CD8-positive, alpha-beta memory T cell (primary cell): ENCODE results near the gene SLC2A10. TPM values are rescaled to one million over a fixed set of nuclear protein-coding genes. Genes with fewer than 3 reads are reported as not detected.

Experiments used
- CTCF ChIA-PET: fragments of 350-600 bp; sonication (Branson Sonifier 250); formaldehyde crosslinking; loops from one replicate; lab custom pipeline; 2021; ENCODE audit warnings: antibody characterized with exemption; lab: Charles Lee
- POLR2A ChIA-PET: fragments of 350-600 bp; sonication (Branson Sonifier 250); formaldehyde crosslinking; loops from one replicate; lab custom pipeline; 2021; ENCODE audit warnings: antibody characterized with exemption; lab: Charles Lee
- DNase-seq, 5 donors: peaks; one replicate each; pipeline versions ENCODE4 v3.0.0 to v3.0.0-alpha.2; 2020 to 2022; ENCODE audit warnings: mixed read lengths in 1 of 5
- H3K27ac ChIP-seq: one replicate; pipeline ENCODE4 v1.7.0; 2013; ENCODE audit warnings: low read depth, mild to moderate bottlenecking, low read length, moderate library complexity
- H3K27me3 ChIP-seq: 2 replicates; pipeline ENCODE4 v1.7.0; 2013; ENCODE audit warnings: low read length, mild to moderate bottlenecking; ENCODE audit not compliant: insufficient read depth, poor library complexity, severe bottlenecking
- H3K36me3 ChIP-seq: 2 replicates; pipeline ENCODE4 v1.7.0; 2013; ENCODE audit warnings: mild to moderate bottlenecking, low read length, moderate library complexity; ENCODE audit not compliant: insufficient read depth
- H3K4me1 ChIP-seq: 2 replicates; pipeline ENCODE4 v1.7.0; 2013; ENCODE audit warnings: mild to moderate bottlenecking, low read length, moderate library complexity; ENCODE audit not compliant: insufficient read depth
- H3K4me3 ChIP-seq: 2 replicates; pipeline ENCODE4 v1.7.0; 2013; ENCODE audit warnings: mild to moderate bottlenecking, low read length
- H3K9me3 ChIP-seq: 2 replicates; pipeline ENCODE4 v1.7.0; 2013; ENCODE audit warnings: mild to moderate bottlenecking, low read length
- H3K27ac Mint-ChIP-seq, 8 donors: one replicate each; pipeline ENCODE4 v1.8.0; 2020 to 2021; ENCODE audit warnings: mixed read lengths in 8 of 8, mild to moderate bottlenecking in 6 of 8, inconsistent platforms in 3 of 8, moderate library complexity in 3 of 8
- H3K27me3 Mint-ChIP-seq, 2 donors: one replicate each; pipeline ENCODE4 v1.8.0; 2020 to 2021; ENCODE audit warnings: mixed read lengths in 2 of 2, mild to moderate bottlenecking in 1 of 2, moderate library complexity in 1 of 2
- H3K36me3 Mint-ChIP-seq, 3 donors: one replicate each; pipeline ENCODE4 v1.8.0; 2020 to 2021; ENCODE audit warnings: mixed read lengths in 3 of 3, inconsistent platforms in 1 of 3, mild to moderate bottlenecking in 1 of 3
- H3K4me1 Mint-ChIP-seq, 3 donors: one replicate each; pipeline ENCODE4 v1.8.0; 2020 to 2021; ENCODE audit warnings: mixed read lengths in 3 of 3, inconsistent platforms in 1 of 3, mild to moderate bottlenecking in 1 of 3
- H3K4me3 Mint-ChIP-seq, 7 donors: one replicate each; pipeline ENCODE4 v1.8.0; 2020 to 2021; ENCODE audit warnings: mixed read lengths in 7 of 7, mild to moderate bottlenecking in 6 of 7, moderate library complexity in 4 of 7, inconsistent platforms in 2 of 7
- H3K9me3 Mint-ChIP-seq, 5 donors: one replicate each; pipeline ENCODE4 v1.8.0; 2020 to 2022; ENCODE audit warnings: mixed read lengths in 5 of 5, mild to moderate bottlenecking in 3 of 5, moderate library complexity in 2 of 5, inconsistent platforms in 1 of 5
- polyA plus RNA-seq: library from polyadenylated mRNA; unstranded; fragments of 300-500 nt; fragmentation: Illumina TruSeq; gene quantifications from one replicate; pipeline ENCODE4 v1.2.3, GENCODE V29; 2021
- total RNA-seq, 2 experiments: library from RNA; stranded (reverse); gene quantifications; one replicate each; pipeline ENCODE4 v1.2.3, GENCODE V29; 2021

The SLC2A10 gene
- total and polyA plus RNA-seq, 3 experiments from 2014 or later, result 0.05 TPM; not detected in 2

DNA sequence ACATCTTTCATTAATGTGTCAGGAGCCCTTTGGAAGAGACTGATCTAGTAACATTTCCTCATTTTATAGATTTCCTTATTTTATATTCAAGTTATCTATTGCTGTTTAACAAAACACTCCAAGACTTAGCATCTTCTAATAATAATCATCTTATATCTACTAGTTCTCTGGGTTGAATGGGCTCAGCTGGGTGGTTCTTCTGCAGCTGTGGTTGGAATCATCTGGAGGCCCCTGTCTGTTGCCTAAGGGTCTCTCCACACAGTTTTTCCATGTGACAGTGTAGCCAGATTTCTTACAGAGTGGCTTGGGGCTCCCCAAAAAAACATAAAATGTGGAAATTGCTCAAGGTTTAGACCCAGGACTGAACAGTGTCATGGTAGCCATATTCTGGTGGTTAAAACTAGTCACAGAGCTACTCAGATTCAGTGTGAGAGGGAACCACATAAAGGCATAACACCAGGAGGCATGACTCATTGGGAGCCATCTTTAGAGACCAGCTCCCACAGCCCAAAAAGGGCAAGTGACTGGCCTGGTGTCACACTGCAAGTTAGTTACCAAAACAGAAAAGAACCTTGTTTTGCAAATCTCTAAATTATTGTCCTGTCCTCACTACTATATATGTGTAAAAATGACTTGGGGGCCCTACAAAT lies 11.5 kb downstream of the SLC2A10 start:
- H3K4me3 Mint-ChIP-seq, result no peak overlapping the region
- H3K9me3 Mint-ChIP-seq, result peaks cover 0 to 8% (median 2%) of the 10 kb centered on the region in 5 donors
- peaks cover 0 to 9% (median 0%) of the 10 kb centered on the region in 3 donors for H3K36me3 Mint-ChIP-seq
- H3K27ac Mint-ChIP-seq, result no peak overlapping the region
- H3K4me1 ChIP-seq, result no peaks in the 10 kb centered on the region
- no peak for DNase-seq
- no peaks in the 10 kb centered on the region for H3K27me3 ChIP-seq
- peaks cover 0 to 9% of the 10 kb centered on the region in 2 donors for H3K27me3 Mint-ChIP-seq
- ChIA-PET POLR2A (no interaction called here), CTCF (no interaction called here)
- no peak overlapping the region for H3K4me3 ChIP-seq
- no peaks in the 10 kb centered on the region for H3K4me1 Mint-ChIP-seq
- H3K27ac ChIP-seq, result no peak overlapping the region
- no peaks in the 10 kb centered on the region for H3K9me3 ChIP-seq
- H3K36me3 ChIP-seq, result no peaks in the 10 kb centered on the region

DNA sequence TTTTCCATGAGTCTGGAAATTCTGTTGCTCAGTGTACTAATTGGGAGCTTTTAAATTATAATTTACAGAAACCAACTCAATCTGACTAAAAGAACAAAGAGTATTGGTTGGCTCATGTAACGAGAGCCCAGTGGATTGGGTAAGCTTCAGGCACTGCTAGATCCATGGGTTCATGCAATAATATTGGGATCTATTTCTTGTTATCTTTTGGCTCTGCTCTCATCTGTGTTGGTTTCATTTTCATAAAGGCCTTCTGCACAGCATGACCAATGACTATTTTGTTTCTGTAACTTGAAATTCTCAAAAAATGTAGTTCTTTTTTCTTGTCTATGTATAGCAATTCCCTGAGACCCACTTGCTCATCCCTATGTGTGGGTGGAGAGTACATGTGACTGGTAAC lies 12.0 kb downstream of the SLC2A10 start:
- ChIA-PET POLR2A (no interaction called here), CTCF (no interaction called here)
- Mint-ChIP-seq H3K4me1 (no peaks in the 10 kb centered on the region), H3K9me3 (peaks cover 0 to 8% (median 2%) of the 10 kb centered on the region in 5 donors), H3K27ac (no peak overlapping the region), H3K36me3 (peaks cover 0 to 9% (median 0%) of the 10 kb centered on the region in 3 donors), H3K4me3 (no peak overlapping the region), H3K27me3 (peaks cover 0 to 11% of the 10 kb centered on the region in 2 donors)
- DNase-seq, result no peak
- no peaks in the 10 kb centered on the region for H3K9me3 ChIP-seq
- no peaks in the 10 kb centered on the region for H3K4me1 ChIP-seq
- H3K27ac ChIP-seq, result no peak overlapping the region
- H3K4me3 ChIP-seq, result no peak overlapping the region
- H3K27me3 ChIP-seq, result no peaks in the 10 kb centered on the region
- no peaks in the 10 kb centered on the region for H3K36me3 ChIP-seq

DNA sequence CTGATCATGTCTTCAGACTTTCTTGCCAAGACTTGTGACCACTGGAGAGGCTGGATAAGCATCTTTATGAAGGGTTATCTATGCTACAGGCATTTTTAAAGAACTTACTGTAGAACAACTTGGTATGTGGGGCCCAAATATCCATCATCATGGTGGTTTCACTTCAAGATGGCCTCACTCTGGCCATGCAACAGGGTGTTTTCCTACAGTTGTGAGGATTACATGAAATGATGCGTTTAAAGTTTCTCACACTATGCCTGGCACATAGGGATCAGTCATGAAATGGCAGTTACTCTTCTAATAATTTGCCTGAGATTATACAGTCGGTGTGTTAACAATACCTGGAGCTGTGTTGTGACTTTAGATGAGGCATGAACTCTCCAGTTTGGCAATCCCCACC lies 13.0 kb downstream of the SLC2A10 start:
- H3K27ac Mint-ChIP-seq, result no peak overlapping the region
- Histone ChIP-seq H3K4me1 (no peaks in the 10 kb centered on the region), H3K27me3 (no peaks in the 10 kb centered on the region), H3K36me3 (no peaks in the 10 kb centered on the region), H3K27ac (no peak overlapping the region), H3K9me3 (no peaks in the 10 kb centered on the region), H3K4me3 (no peak overlapping the region)
- POLR2A ChIA-PET, result no interaction called here
- H3K9me3 Mint-ChIP-seq, result peaks cover 0 to 8% (median 2%) of the 10 kb centered on the region in 5 donors
- DNase-seq, result no peak
- H3K4me1 Mint-ChIP-seq, result no peaks in the 10 kb centered on the region
- peaks cover 3 to 16% of the 10 kb centered on the region in 2 donors for H3K27me3 Mint-ChIP-seq
- CTCF ChIA-PET, result no interaction called here
- no peak overlapping the region for H3K4me3 Mint-ChIP-seq
- H3K36me3 Mint-ChIP-seq, result peaks cover 0 to 9% (median 0%) of the 10 kb centered on the region in 3 donors

DNA sequence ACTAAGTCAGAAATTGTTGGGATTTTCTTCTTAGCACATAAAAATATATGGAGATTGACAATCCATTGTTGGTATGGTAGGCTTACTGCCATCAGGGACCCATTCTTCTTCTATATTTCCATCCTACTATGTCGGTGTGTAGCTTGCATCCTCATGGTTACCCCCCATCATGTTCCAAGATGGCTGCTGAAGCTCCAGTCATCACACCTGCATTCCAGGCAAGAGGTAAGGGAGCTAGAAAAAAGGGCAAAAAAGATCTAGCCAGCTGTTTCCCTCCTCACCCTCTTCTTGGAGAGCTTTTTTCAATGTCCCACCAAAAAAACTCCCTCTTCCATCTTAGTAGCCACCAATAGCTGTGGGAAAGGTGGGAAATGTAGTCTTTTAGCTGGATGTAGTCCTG lies 13.6 kb downstream of the SLC2A10 start:
- Histone ChIP-seq H3K36me3 (no peaks in the 10 kb centered on the region), H3K27ac (no peak overlapping the region), H3K4me1 (no peaks in the 10 kb centered on the region), H3K9me3 (no peaks in the 10 kb centered on the region), H3K27me3 (no peaks in the 10 kb centered on the region), H3K4me3 (no peak overlapping the region)
- Mint-ChIP-seq H3K9me3 (peaks cover 0 to 8% (median 2%) of the 10 kb centered on the region in 5 donors), H3K4me3 (no peak overlapping the region), H3K4me1 (no peaks in the 10 kb centered on the region), H3K27ac (no peak overlapping the region), H3K36me3 (peaks cover 0 to 9% (median 0%) of the 10 kb centered on the region in 3 donors), H3K27me3 (peaks cover 3 to 16% of the 10 kb centered on the region in 2 donors)
- DNase-seq, result no peak
- CTCF ChIA-PET, result no interaction called here
- POLR2A ChIA-PET, result no interaction called here

DNA sequence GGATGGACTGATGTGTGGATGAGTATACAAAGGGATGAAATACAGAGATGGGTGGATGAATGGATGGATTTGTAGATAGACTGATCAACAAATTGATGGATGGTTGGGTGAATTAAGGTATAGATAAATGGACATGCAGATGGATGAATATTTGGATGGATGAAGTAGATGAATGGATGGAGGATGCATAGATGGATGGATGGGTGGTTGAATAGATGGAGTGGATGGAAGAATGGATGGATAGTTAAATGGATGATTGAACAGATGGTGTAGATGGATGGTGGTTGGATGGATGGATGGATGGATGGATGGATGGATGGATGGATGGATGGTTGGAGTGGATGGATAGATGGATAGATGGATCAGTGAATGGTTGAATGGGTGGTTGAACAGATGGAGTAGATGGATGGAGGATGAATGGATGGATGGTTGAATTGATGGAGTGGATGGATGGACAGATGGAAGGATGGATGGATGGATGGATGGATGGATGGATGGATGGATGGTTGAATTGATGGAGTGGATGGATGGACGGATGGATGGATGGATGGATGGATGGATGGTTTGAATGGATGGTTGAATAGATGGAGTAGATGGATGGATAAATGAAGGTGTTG lies 15.0 kb downstream of the SLC2A10 start:
- Histone ChIP-seq H3K36me3 (no peaks in the 10 kb centered on the region), H3K27ac (no peak overlapping the region), H3K4me1 (no peaks in the 10 kb centered on the region), H3K27me3 (no peaks in the 10 kb centered on the region), H3K9me3 (no peaks in the 10 kb centered on the region), H3K4me3 (no peak overlapping the region)
- Mint-ChIP-seq H3K36me3 (peaks cover 0 to 9% (median 0%) of the 10 kb centered on the region in 3 donors), H3K4me1 (no peaks in the 10 kb centered on the region), H3K27ac (no peak overlapping the region), H3K27me3 (peaks cover 6 to 21% of the 10 kb centered on the region in 2 donors), H3K9me3 (peaks cover 0 to 6% (median 2%) of the 10 kb centered on the region in 5 donors), H3K4me3 (no peak overlapping the region)
- ChIA-PET CTCF (no interaction called here), POLR2A (no interaction called here)
- no peak for DNase-seq

DNA sequence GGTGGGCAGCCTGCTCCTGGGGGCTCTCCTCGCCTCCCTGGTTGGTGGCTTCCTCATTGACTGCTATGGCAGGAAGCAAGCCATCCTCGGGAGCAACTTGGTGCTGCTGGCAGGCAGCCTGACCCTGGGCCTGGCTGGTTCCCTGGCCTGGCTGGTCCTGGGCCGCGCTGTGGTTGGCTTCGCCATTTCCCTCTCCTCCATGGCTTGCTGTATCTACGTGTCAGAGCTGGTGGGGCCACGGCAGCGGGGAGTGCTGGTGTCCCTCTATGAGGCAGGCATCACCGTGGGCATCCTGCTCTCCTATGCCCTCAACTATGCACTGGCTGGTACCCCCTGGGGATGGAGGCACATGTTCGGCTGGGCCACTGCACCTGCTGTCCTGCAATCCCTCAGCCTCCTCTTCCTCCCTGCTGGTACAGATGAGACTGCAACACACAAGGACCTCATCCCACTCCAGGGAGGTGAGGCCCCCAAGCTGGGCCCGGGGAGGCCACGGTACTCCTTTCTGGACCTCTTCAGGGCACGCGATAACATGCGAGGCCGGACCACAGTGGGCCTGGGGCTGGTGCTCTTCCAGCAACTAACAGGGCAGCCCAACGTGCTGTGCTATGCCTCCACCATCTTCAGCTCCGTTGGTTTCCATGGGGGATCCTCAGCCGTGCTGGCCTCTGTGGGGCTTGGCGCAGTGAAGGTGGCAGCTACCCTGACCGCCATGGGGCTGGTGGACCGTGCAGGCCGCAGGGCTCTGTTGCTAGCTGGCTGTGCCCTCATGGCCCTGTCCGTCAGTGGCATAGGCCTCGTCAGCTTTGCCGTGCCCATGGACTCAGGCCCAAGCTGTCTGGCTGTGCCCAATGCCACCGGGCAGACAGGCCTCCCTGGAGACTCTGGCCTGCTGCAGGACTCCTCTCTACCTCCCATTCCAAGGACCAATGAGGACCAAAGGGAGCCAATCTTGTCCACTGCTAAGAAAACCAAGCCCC lies 16.0 kb downstream of the SLC2A10 start:
- Histone ChIP-seq H3K9me3 (no peaks in the 10 kb centered on the region), H3K4me3 (no peak overlapping the region), H3K36me3 (no peaks in the 10 kb centered on the region), H3K27ac (no peak overlapping the region), H3K4me1 (no peaks in the 10 kb centered on the region), H3K27me3 (no peaks in the 10 kb centered on the region)
- peaks cover 6 to 19% of the 10 kb centered on the region in 2 donors for H3K27me3 Mint-ChIP-seq
- peaks cover 0 to under 1% (median 0%) of the 10 kb centered on the region in 3 donors for H3K36me3 Mint-ChIP-seq
- no peaks in the 10 kb centered on the region for H3K4me1 Mint-ChIP-seq
- ChIA-PET CTCF (no interaction called here), POLR2A (no interaction called here)
- H3K9me3 Mint-ChIP-seq, result peaks cover 0 to 2% (median 0%) of the 10 kb centered on the region in 5 donors
- no peak overlapping the region for H3K4me3 Mint-ChIP-seq
- no peak overlapping the region for H3K27ac Mint-ChIP-seq
- DNase-seq, result no peak

DNA sequence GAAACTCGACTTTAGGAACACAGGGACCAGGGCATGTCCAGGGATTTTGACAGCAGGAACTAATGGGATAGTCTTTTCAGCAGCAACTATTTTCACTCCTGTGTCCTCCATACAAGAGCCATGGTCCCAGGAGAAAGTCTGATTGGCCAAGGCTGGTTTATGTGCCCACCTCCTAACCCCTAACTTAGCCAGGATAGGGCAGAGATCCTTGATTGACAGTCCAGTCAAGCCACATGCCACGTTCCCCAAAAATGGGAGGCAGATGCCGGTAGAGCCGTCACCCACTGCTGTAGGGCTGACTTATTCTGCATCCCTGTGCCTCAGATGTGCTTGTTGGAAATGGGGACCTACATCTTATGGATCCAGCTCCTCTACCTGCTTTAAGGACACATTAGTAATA lies 22.3 kb downstream of the SLC2A10 start:
- Histone ChIP-seq H3K27ac (no peak overlapping the region), H3K4me1 (no peaks in the 10 kb centered on the region), H3K9me3 (no peaks in the 10 kb centered on the region), H3K27me3 (no peaks in the 10 kb centered on the region), H3K4me3 (no peak overlapping the region), H3K36me3 (no peaks in the 10 kb centered on the region)
- H3K27ac Mint-ChIP-seq, result no peak overlapping the region
- H3K36me3 Mint-ChIP-seq, result no peaks in the 10 kb centered on the region
- ChIA-PET POLR2A (no interaction called here), CTCF (no interaction called here)
- H3K4me1 Mint-ChIP-seq, result no peaks in the 10 kb centered on the region
- H3K9me3 Mint-ChIP-seq, result no peaks in the 10 kb centered on the region
- H3K4me3 Mint-ChIP-seq, result no peak overlapping the region
- H3K27me3 Mint-ChIP-seq, result peaks cover 8 to 37% of the 10 kb centered on the region in 2 donors
- no peak for DNase-seq

DNA sequence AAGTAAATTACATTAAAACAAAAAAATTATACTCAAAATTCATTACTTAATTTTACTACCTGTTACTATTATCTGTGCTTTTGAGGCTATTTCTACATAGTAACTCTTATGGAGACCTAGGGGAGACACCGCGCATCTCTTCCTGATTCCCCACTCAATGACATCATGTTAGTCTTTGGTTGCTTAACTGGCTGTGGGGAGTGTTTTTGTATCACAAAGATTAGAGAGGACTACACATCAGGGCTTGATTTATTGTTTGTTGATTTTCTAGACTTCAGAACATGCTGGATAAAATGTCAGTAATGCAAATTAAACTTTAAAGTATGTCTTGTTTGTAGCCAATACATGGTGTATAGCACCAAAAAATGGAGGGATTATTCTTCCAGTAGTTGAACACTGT lies 26.0 kb downstream of the SLC2A10 start:
- Histone ChIP-seq H3K4me3 (no peak overlapping the region), H3K36me3 (no peaks in the 10 kb centered on the region), H3K9me3 (no peaks in the 10 kb centered on the region), H3K4me1 (no peaks in the 10 kb centered on the region), H3K27ac (no peak overlapping the region), H3K27me3 (no peaks in the 10 kb centered on the region)
- H3K27ac Mint-ChIP-seq, result no peak overlapping the region
- no peak overlapping the region for H3K4me3 Mint-ChIP-seq
- H3K4me1 Mint-ChIP-seq, result no peaks in the 10 kb centered on the region
- H3K9me3 Mint-ChIP-seq, result no peaks in the 10 kb centered on the region
- H3K27me3 Mint-ChIP-seq, result peaks cover 9 to 44% of the 10 kb centered on the region in 2 donors
- CTCF ChIA-PET, result no interaction called here
- no peaks in the 10 kb centered on the region for H3K36me3 Mint-ChIP-seq
- POLR2A ChIA-PET, result no interaction called here
- DNase-seq, result no peak
